GM06990 (cell line): ENCODE measurements around the gene SRC.

ENCODE experiments used
- DNase-seq: peaks from one replicate; pipeline ENCODE4 v3.0.0-alpha.2; 2011; ENCODE audit not compliant: insufficient read length; ENCODE audit errors: extremely low read depth
- H3K27me3 ChIP-seq: replicated peaks from 2 replicates; pipeline ENCODE4 v1.6.0; 2011; ENCODE audit warnings: low read length; ENCODE audit not compliant: control insufficient read depth, insufficient read depth
- H3K36me3 ChIP-seq: 2 replicates; pipeline ENCODE4 v1.5.1; 2011; ENCODE audit warnings: low read length; ENCODE audit not compliant: control insufficient read depth, insufficient read depth
- H3K4me3 ChIP-seq: replicated peaks from 2 replicates; pipeline ENCODE4 v1.5.1; 2011; ENCODE audit warnings: low read depth, mild to moderate bottlenecking, control low read depth, low read length
- CTCF ChIP-seq: IDR thresholded peaks from 2 replicates; pipeline ENCODE4 v1.5.1; 2011; ENCODE audit warnings: low read length, control low read depth, mild to moderate bottlenecking, inconsistent platforms; ENCODE audit not compliant: insufficient read depth, poor library complexity, severe bottlenecking

Gene SRC

GRCh38 chr20:37385176-37385575, 39.2 kb downstream of the SRC start:
- no peak for DNase-seq
- no peak for TF ChIP-seq CTCF
- H3K36me3 ChIP-seq: peaks cover 40% of the 10 kb centered on the region
- peak overlapping the region; percentile 14; the same call in 1 of the 2 replicates for H3K4me3 ChIP-seq
- no peaks in the 10 kb centered on the region for H3K27me3 ChIP-seq

- Histone ChIP-seq H3K36me3 (peaks cover 45% of the 10 kb centered on the region), H3K27me3 (no peaks in the 10 kb centered on the region), H3K4me3 (no peak overlapping the region)
- no peak for TF ChIP-seq CTCF
- DNase-seq: peak; percentile 13
These were observed 39.9 kb downstream of the SRC start for GRCh38 chr20:37385659-37386504.

- peaks cover 48% of the 10 kb centered on the region for H3K36me3 ChIP-seq
- no peaks in the 10 kb centered on the region for H3K27me3 ChIP-seq
- TF ChIP-seq CTCF: no peak
- H3K4me3 ChIP-seq: no peak overlapping the region
- no peak for DNase-seq
These were observed 40.7 kb downstream of the SRC start for GRCh38 chr20:37386505-37387251.

- peaks cover 53% of the 10 kb centered on the region for H3K36me3 ChIP-seq
- DNase-seq: no peak
These were observed 41.8 kb downstream of the SRC start for GRCh38 chr20:37387519-37388269.

More at GRCh38 chr20:37387519-37388269, 41.8 kb downstream of the SRC start:
- no peak for TF ChIP-seq CTCF
- Histone ChIP-seq H3K4me3 (no peak overlapping the region), H3K27me3 (no peaks in the 10 kb centered on the region)
